Ovary (tissue), 9 donors: ENCODE measurements around the gene CPZ. TPM values are rescaled to one million over a fixed set of nuclear protein-coding genes. Genes with fewer than 3 reads are reported as not detected.

ENCODE experiments used
- DNase-seq, 5 donors: peaks; one replicate each; pipeline ENCODE4 v3.0.0-alpha.2; 2019 to 2020
- H3K27ac ChIP-seq, 2 donors: fragments of 200-600 bp; one replicate each; pipeline versions ENCODE4 v1.5.1 to v1.8.0; 2019 to 2022
- H3K27me3 ChIP-seq: fragments of 200-600 bp; one replicate; pipeline ENCODE4 v1.8.0; 2022
- H3K36me3 ChIP-seq: fragments of 200-600 bp; sonication (generic); one replicate; pipeline ENCODE4 v1.5.1; 2019
- H3K4me1 ChIP-seq: one replicate; pipeline ENCODE4 v1.8.1; 2013; ENCODE audit warnings: mild to moderate bottlenecking, moderate library complexity; ENCODE audit not compliant: insufficient read depth
- H3K4me3 ChIP-seq: fragments of 200-600 bp; sonication (generic); one replicate; pipeline ENCODE4 v1.5.1; 2017
- H3K9me3 ChIP-seq, 2 donors: fragments of 200-600 bp in 1 of 2; sonication (generic) in 1 of 2; one replicate each; pipeline versions ENCODE4 v1.5.1 to v1.8.1; 2013 to 2019; ENCODE audit warnings: mild to moderate bottlenecking in 1 of 2, moderate library complexity in 1 of 2
- CTCF ChIP-seq, 3 donors: fragments of 450-650 bp in 2 of 3; fragments of 200-600 bp in 1 of 3; IDR thresholded peaks; one replicate each; pipeline versions ENCODE4 v1.5.1 to v1.8.0; 2016 to 2022; ENCODE audit warnings: antibody characterized with exemption in 3 of 3, mild to moderate bottlenecking in 1 of 3
- EP300 ChIP-seq: sonication (generic); formaldehyde crosslinking; IDR thresholded peaks from one replicate; pipeline ENCODE4 v1.6.1; 2017; ENCODE audit warnings: antibody characterized with exemption
- POLR2A ChIP-seq: fragments of 450-650 bp; IDR thresholded peaks from one replicate; pipeline ENCODE4 v1.6.1; 2017; ENCODE audit warnings: antibody characterized with exemption, mild to moderate bottlenecking, moderate library complexity
- WGBS, 3 donors: extraction: QIAGEN DNeasy Blood & Tissue Kit in 1 of 3; methylation state at CpG; one replicate each; pipeline versions ENCODE4 v1.1.5 to v1.1.7; 2013 to 2017; 5-methylcytosine and 5-hydroxymethylcytosine counted together
- intact Hi-C, 4 donors: fragments of 100-400 bp; cut with DNase I; formaldehyde crosslinking; loops; one replicate each; pipeline versions ENCODE4 v1.11.0 to v1.15.1; 2022 to 2023
- polyA plus RNA-seq, 2 donors: library from polyadenylated mRNA; stranded (reverse); fragments of 200-250 nt in 1 of 2; fragments of 350-450 nt in 1 of 2; fragmentation: Illumina TruSeq in 1 of 2; extraction: RNeasy Lipid Tissue Mini Kit (QIAGEN cat#74804) in 1 of 2; gene quantifications; one replicate each; pipeline ENCODE4 v1.2.3, GENCODE V29; 2013 to 2014
- total RNA-seq, 7 donors: library from RNA; depleted of rRNA in 2 of 7; stranded (reverse); fragments of >200 nt in 2 of 7; fragmentation: NEBNext Ultra II Directional in 3 of 7; extraction: Animal tissue kit (Norgen Biotek cat#: 25700) in 3 of 7; gene quantifications; one replicate each; pipeline versions ENCODE4 v1.1.0 to v1.2.4, GENCODE V29; 2016 to 2023
- donor health status: DM: no; HTN: no; CAD: no; lungs with moderate emphysema.
- donor health status: DM: no; HTN: no; CAD: no.
- donor health status: Bipolar disorder and iron deficiency.
- donor health status: DM: yes; HTN: yes; CAD: no.
- donor health status: DM: no; HTN: no; CAD: no.
- donor health status: DM: yes; HTN: yes; CAD: no.

The CPZ gene
- total and polyA plus RNA-seq, 9 donors: 51.0 to 212 (median 129) TPM

- intact Hi-C loops: no loop called here
- H3K36me3 ChIP-seq: no peaks in the 10 kb centered on the region
- TF ChIP-seq POLR2A (no peak), EP300 (no peak), CTCF (IDR thresholded peaks at IDR 0.05) (no peak)
Observed at GRCh38 chr4:8598391-8599090, 6.0 kb downstream of the CPZ start.

DNA sequence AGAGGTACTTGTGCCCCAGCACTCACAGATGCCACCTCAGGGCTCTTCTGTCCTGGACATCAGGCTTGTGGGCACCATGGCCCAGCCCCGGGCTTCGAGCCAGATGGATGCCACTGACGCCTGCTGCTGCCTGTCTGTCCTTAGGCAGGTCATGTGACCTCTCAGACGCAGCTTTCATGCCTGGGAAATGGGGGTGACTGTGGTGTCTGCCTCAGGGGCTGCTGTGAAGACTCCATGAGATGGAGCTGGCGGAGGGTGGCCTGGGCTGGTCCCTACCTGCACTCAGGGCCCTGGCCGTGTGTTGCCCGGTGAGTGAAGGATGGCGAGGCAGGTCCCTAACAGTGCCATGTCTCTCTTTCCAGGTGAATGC lies 6.5 kb downstream of the CPZ start:
- Histone ChIP-seq H3K27ac (peak overlapping the region in 1 of 2 donors; percentile 60), H3K4me1 (peaks cover 30% of the 10 kb centered on the region), H3K36me3 (no peaks in the 10 kb centered on the region), H3K4me3 (no peak overlapping the region), H3K27me3 (no peaks in the 10 kb centered on the region), H3K9me3 (no peaks in the 10 kb centered on the region)
- 70 to 75% (median 73%) methylated on average over 8 of the region's 8 CpGs for WGBS, 3 donors
- peak in 1 of 5 donors; percentile 44 for DNase-seq
- TF ChIP-seq CTCF (IDR thresholded peaks at IDR 0.05) (no peak), EP300 (no peak), POLR2A (no peak)
- intact Hi-C loops: no loop called here

More at GRCh38 chr4:8598391-8599090, 6.0 kb downstream of the CPZ start:
- Histone ChIP-seq H3K4me3 (no peak overlapping the region), H3K27me3 (no peaks in the 10 kb centered on the region), H3K27ac (peak overlapping the region; percentile 7 to 60), H3K4me1 (peaks cover 30% of the 10 kb centered on the region), H3K9me3 (no peaks in the 10 kb centered on the region)
- DNase-seq: peak in 1 of 5 donors; percentile 58
- 31 to 50% (median 49%) methylated on average over 19 of the region's 19 CpGs for WGBS, 3 donors

DNA sequence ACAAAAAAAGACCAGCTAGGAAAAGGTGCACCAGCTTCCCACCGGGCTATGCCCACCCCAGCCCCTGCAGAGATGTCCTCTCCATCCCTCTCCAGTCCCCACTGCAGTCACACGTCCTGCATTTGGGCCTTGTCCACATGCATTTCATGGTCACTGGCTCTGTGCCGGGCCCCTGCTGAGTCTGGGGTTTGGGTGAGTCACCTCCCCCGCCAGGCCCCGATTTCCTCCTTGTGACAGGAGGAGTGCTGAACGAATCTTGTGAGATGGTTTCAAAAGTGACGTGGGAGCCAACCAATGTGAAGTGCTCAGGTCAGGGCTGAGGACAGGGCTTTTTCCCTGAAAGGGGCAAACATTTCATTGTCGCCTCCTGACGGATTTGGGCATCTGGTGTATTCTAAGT lies 7.1 kb downstream of the CPZ start:
- intact Hi-C loops: loop anchor here in 2 of 4 donors (5.0 to 10.0 kb wide), 2 partner anchors 352 to 355 kb away; no protein-coding TSS in a partner anchor
- no peaks in the 10 kb centered on the region for H3K36me3 ChIP-seq
- no peak overlapping the region for H3K4me3 ChIP-seq
- peak; percentile 66 to 80 (median 74) for DNase-seq
- no peaks in the 10 kb centered on the region for H3K27me3 ChIP-seq
- H3K4me1 ChIP-seq: peaks cover 28% of the 10 kb centered on the region
- 43 to 48% (median 47%) methylated on average over 8 to 9 of the region's 9 CpGs for WGBS, 3 donors
- H3K27ac ChIP-seq: peak overlapping the region in 1 of 2 donors; percentile 60
- H3K9me3 ChIP-seq: no peaks in the 10 kb centered on the region
- no peak for TF ChIP-seq EP300
- no peak for TF ChIP-seq CTCF (IDR thresholded peaks at IDR 0.05)
- no peak for TF ChIP-seq POLR2A

DNA sequence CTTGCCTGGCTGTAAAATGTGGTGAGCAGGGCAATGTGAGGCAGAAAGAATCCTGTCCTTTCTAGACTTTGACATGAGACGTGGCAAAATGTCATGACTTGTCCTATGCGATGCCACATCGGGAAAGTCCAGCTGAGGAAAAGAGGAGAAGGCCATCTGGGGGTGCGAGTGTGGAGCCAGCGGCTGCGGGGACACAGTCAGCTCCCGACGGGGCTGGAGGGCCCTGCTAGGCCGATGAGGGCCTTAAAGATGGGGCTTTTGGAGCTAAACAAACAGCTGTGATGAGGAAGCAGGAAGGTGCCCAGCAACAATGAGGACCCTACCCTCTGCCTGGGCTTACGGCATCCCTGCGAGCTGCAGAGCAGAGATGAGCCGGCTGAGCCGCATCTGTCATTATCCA lies 7.7 kb downstream of the CPZ start:
- no peak for DNase-seq
- WGBS, 3 donors: 84 to 93% (median 88%) methylated on average over 13 of the region's 13 CpGs
- Histone ChIP-seq H3K27ac (no peak overlapping the region), H3K4me1 (peaks cover 26% of the 10 kb centered on the region), H3K36me3 (no peaks in the 10 kb centered on the region), H3K9me3 (no peaks in the 10 kb centered on the region), H3K4me3 (no peak overlapping the region), H3K27me3 (no peaks in the 10 kb centered on the region)
- TF ChIP-seq EP300 (no peak), POLR2A (no peak), CTCF (IDR thresholded peaks at IDR 0.05) (no peak)
- intact Hi-C loops: loop anchor here in 2 of 4 donors (5.0 to 10.0 kb wide), 2 partner anchors 353 to 355 kb away; no protein-coding TSS in a partner anchor
